ENCODE results near the gene CFAP53. TPM values are rescaled to one million over a fixed set of nuclear protein-coding genes. Genes with fewer than 3 reads are reported as not detected.

Gene CFAP53
- polyA plus RNA-seq, 1 donor, result 0.10 TPM

- DNase-seq, result peak; percentile 100
Measured at GRCh38 chr18:50287441-50288347, 21.4 kb upstream of the CFAP53 start, which contains the start of gene CXXC1. TSS of gene CXXC1 (minus strand) at chr18:50287692. CDS start at chr18:50287589, 103 bp downstream.

- DNase-seq, result peak; percentile 31
Measured at GRCh38 chr18:50287028-50287440, 20.7 kb upstream of the CFAP53 start.

GRCh38 chr18:50286391-50287027 is 20.2 kb upstream of the CFAP53 start:
- no peak for DNase-seq

- no peak for DNase-seq
Measured at GRCh38 chr18:50285631-50286321, 19.5 kb upstream of the CFAP53 start.

- DNase-seq, result no peak
Measured at GRCh38 chr18:50285071-50285470, 18.8 kb upstream of the CFAP53 start.

- no peak for DNase-seq
Measured at GRCh38 chr18:50284255-50284885, 18.1 kb upstream of the CFAP53 start.

GRCh38 chr18:50283469-50284209 is 17.3 kb upstream of the CFAP53 start:
- no peak for DNase-seq

GRCh38 chr18:50282521-50283335 is 16.4 kb upstream of the CFAP53 start:
- no peak for DNase-seq

GRCh38 chr18:50281972-50282520 is 15.8 kb upstream of the CFAP53 start:
- no peak for DNase-seq

- peak; percentile 98 for DNase-seq
Measured at GRCh38 chr18:50281295-50281971, 15.1 kb upstream of the CFAP53 start, which contains the start of gene MBD1. TSS of gene MBD1 (minus strand) at chr18:50281523. CDS start at chr18:50279992, 1,531 bp downstream.

GRCh38 chr18:50280707-50281294 is 14.5 kb upstream of the CFAP53 start:
- DNase-seq, result no peak

- no peak for DNase-seq
Measured at GRCh38 chr18:50279752-50280151, 13.5 kb upstream of the CFAP53 start.

GRCh38 chr18:50277942-50278341 is 11.6 kb upstream of the CFAP53 start:
- no peak for DNase-seq

GRCh38 chr18:50276452-50276851 is 10.2 kb upstream of the CFAP53 start:
- DNase-seq, result no peak

GRCh38 chr18:50275503-50276036 is 9.3 kb upstream of the CFAP53 start:
- DNase-seq, result no peak

GRCh38 chr18:50274941-50275340 is 8.6 kb upstream of the CFAP53 start:
- DNase-seq, result no peak

- DNase-seq, result no peak
Measured at GRCh38 chr18:50274044-50274442, 7.7 kb upstream of the CFAP53 start.

GRCh38 chr18:50273203-50274043 is 7.1 kb upstream of the CFAP53 start:
- no peak for DNase-seq

Measured in hindlimb muscle (tissue), 1 donor.